GM23248 (cell line): ENCODE data around the gene RBM47. TPM values are rescaled to one million over a fixed set of nuclear protein-coding genes. Genes with fewer than 3 reads are reported as not detected.

Source experiments
- DNase-seq: peaks from one replicate; pipeline ENCODE4 v3.0.0-alpha.2; 2015
- H2AFZ ChIP-seq: fragments of 200-600 bp; sonication (generic); 2 replicates; pipeline ENCODE4 v1.6.1; 2016; ENCODE audit warnings: antibody characterized with exemption
- H3F3A ChIP-seq: fragments of 200-600 bp; sonication (generic); 2 replicates; pipeline ENCODE4 v1.6.1; 2016; ENCODE audit warnings: mild to moderate bottlenecking, antibody characterized with exemption, mixed run types; ENCODE audit not compliant: insufficient read depth
- H3K27ac ChIP-seq: fragments of 200-600 bp; sonication (generic); 2 replicates; pipeline ENCODE4 v1.5.1; 2016; ENCODE audit warnings: mild to moderate bottlenecking
- H3K27me3 ChIP-seq: fragments of 200-600 bp; sonication (generic); replicated peaks from 2 replicates; pipeline ENCODE4 v1.6.1; 2016; ENCODE audit warnings: mild to moderate bottlenecking; ENCODE audit not compliant: insufficient read depth
- H3K36me3 ChIP-seq: fragments of 200-600 bp; sonication (generic); 2 replicates; pipeline ENCODE4 v1.6.1; 2016; ENCODE audit warnings: low read depth, mild to moderate bottlenecking
- H3K4me1 ChIP-seq: fragments of 200-600 bp; sonication (generic); 2 replicates; pipeline ENCODE4 v1.6.1; 2016; ENCODE audit warnings: mild to moderate bottlenecking; ENCODE audit not compliant: insufficient read depth
- H3K4me2 ChIP-seq: fragments of 200-600 bp; sonication (generic); one replicate; pipeline ENCODE4 v1.6.1; 2016; ENCODE audit warnings: mild to moderate bottlenecking; ENCODE audit not compliant: unreplicated experiment
- H3K4me3 ChIP-seq: fragments of 200-600 bp; sonication (generic); 2 replicates; pipeline ENCODE4 v1.5.1; 2016; ENCODE audit warnings: mild to moderate bottlenecking
- H3K79me2 ChIP-seq: fragments of 200-600 bp; sonication (generic); 2 replicates; pipeline ENCODE4 v1.6.1; 2016; ENCODE audit warnings: mild to moderate bottlenecking; ENCODE audit not compliant: insufficient read depth
- H3K9ac ChIP-seq: fragments of 200-600 bp; sonication (generic); 2 replicates; pipeline ENCODE4 v1.6.1; 2016; ENCODE audit warnings: mild to moderate bottlenecking
- H3K9me2 ChIP-seq: fragments of 200-600 bp; sonication (generic); 2 replicates; pipeline ENCODE4 v1.6.1; 2016; ENCODE audit warnings: mixed run types, mild to moderate bottlenecking, moderate library complexity; ENCODE audit not compliant: insufficient read depth
- H3K9me3 ChIP-seq: fragments of 200-600 bp; sonication (generic); one replicate; pipeline ENCODE4 v1.6.1; 2017; ENCODE audit warnings: low read depth
- H4K20me1 ChIP-seq: fragments of 200-600 bp; sonication (generic); 2 replicates; pipeline ENCODE4 v1.6.0; 2016; ENCODE audit not compliant: insufficient read depth
- EZH2 ChIP-seq: fragments of 200-600 bp; sonication (generic); IDR thresholded peaks from 2 replicates; pipeline ENCODE4 v1.6.1; 2018; ENCODE audit warnings: antibody characterized with exemption, mild to moderate bottlenecking; ENCODE audit not compliant: insufficient read depth, poor library complexity, severe bottlenecking
- EZH2phosphoT487 ChIP-seq: fragments of 200-600 bp; sonication (generic); IDR thresholded peaks from 2 replicates; pipeline ENCODE4 v1.6.1; 2018; ENCODE audit warnings: antibody characterized with exemption, moderate library complexity, mild to moderate bottlenecking, low read depth; ENCODE audit not compliant: insufficient read depth
- WGBS, 2 experiments: methylation state at CpG; one replicate each; pipeline ENCODE4 v1.1.6; 2015 to 2017; ENCODE audit warnings: low lambda C conversion rate in 2 of 2, low coverage in 1 of 2; ENCODE audit errors: missing lambda C conversion rate in 2 of 2; 5-methylcytosine and 5-hydroxymethylcytosine counted together
- in situ Hi-C: fragments of 300-500 bp; cut with MboI; formaldehyde crosslinking; loops from 2 replicates; pipeline ENCODE4 v1.15.0; 2020
- polyA plus RNA-seq: library from polyadenylated mRNA; unstranded; fragments of >200 nt; fragmentation: Nextera tagmentation; extraction: Ambion mirVana; gene quantifications from 2 replicates; pipeline ENCODE4 v1.2.1, GENCODE V29; 2016
- total RNA-seq: library from RNA; depleted of rRNA; stranded (reverse); fragments of >200 nt; shearing (Covaris generic); gene quantifications from 2 replicates; pipeline ENCODE4 v1.2.3, GENCODE V29; 2014

The RBM47 gene
- total and polyA plus RNA-seq, 2 experiments from 2014 or later = 0.70 to 1.3 TPM

- Histone ChIP-seq H2AFZ (peak overlapping the region; percentile 44; the same call in 1 of the 2 replicates), H3F3A (no peaks in the 10 kb centered on the region), H3K27me3 (no peaks in the 10 kb centered on the region), H3K9me2 (no peaks in the 10 kb centered on the region), H3K27ac (no peak overlapping the region), H4K20me1 (no peaks in the 10 kb centered on the region), H3K36me3 (no peaks in the 10 kb centered on the region), H3K4me1 (peaks cover 8% of the 10 kb centered on the region), H3K79me2 (no peaks in the 10 kb centered on the region), H3K4me2 (peak overlapping the region; percentile 6), H3K9ac (no peak overlapping the region), H3K9me3 (no peaks in the 10 kb centered on the region), H3K4me3 (no peak overlapping the region)
- 94 to 100% methylated on average over 1 of the region's 1 CpG for WGBS, 2 experiments
- DNase-seq = peak; percentile 45
- TF ChIP-seq EZH2 (no peak), EZH2phosphoT487 (no peak)
- in situ Hi-C loops = no loop called here
These were observed 143.1 kb downstream of the RBM47 start for GRCh38 chr4:40486534-40486933.

- in situ Hi-C loops = no loop called here
- Histone ChIP-seq H3K4me2 (no peak overlapping the region), H2AFZ (no peak overlapping the region), H3K36me3 (no peaks in the 10 kb centered on the region), H3K9me2 (no peaks in the 10 kb centered on the region), H3K4me1 (peaks cover 8% of the 10 kb centered on the region), H3K9me3 (no peaks in the 10 kb centered on the region), H3K27me3 (no peaks in the 10 kb centered on the region), H4K20me1 (no peaks in the 10 kb centered on the region), H3K79me2 (no peaks in the 10 kb centered on the region), H3K9ac (no peak overlapping the region), H3F3A (no peaks in the 10 kb centered on the region), H3K4me3 (no peak overlapping the region), H3K27ac (no peak overlapping the region)
- TF ChIP-seq EZH2 (no peak), EZH2phosphoT487 (no peak)
- DNase-seq = no peak
- 91 to 97% methylated on average over 1 of the region's 1 CpG for WGBS, 2 experiments
These were observed 145.1 kb downstream of the RBM47 start for GRCh38 chr4:40484346-40485090.

GRCh38 chr4:40482985-40483647, 146.5 kb downstream of the RBM47 start:
- no peaks in the 10 kb centered on the region for H3K27me3 ChIP-seq
- no peak overlapping the region for H3K9ac ChIP-seq
- H3F3A ChIP-seq = no peaks in the 10 kb centered on the region
- no peak for DNase-seq
- H4K20me1 ChIP-seq = no peaks in the 10 kb centered on the region
- H2AFZ ChIP-seq = no peak overlapping the region
- H3K9me3 ChIP-seq = no peaks in the 10 kb centered on the region
- no peaks in the 10 kb centered on the region for H3K9me2 ChIP-seq
- H3K36me3 ChIP-seq = no peaks in the 10 kb centered on the region
- TF ChIP-seq EZH2phosphoT487 (no peak), EZH2 (no peak)
- no peaks in the 10 kb centered on the region for H3K79me2 ChIP-seq
- in situ Hi-C loops = no loop called here
- H3K27ac ChIP-seq = no peak overlapping the region
- H3K4me3 ChIP-seq = no peak overlapping the region
- H3K4me2 ChIP-seq = no peak overlapping the region
- H3K4me1 ChIP-seq = peaks cover 8% of the 10 kb centered on the region
- 90% methylated on average over 17 to 21 of the region's 21 CpGs for WGBS, 2 experiments

- Histone ChIP-seq H3K79me2 (no peaks in the 10 kb centered on the region), H3K27ac (no peak overlapping the region), H3K9me3 (no peaks in the 10 kb centered on the region), H4K20me1 (no peaks in the 10 kb centered on the region), H2AFZ (no peak overlapping the region), H3K9ac (no peak overlapping the region), H3K4me2 (no peak overlapping the region), H3K9me2 (no peaks in the 10 kb centered on the region), H3K4me3 (no peak overlapping the region), H3K4me1 (peaks cover 9% of the 10 kb centered on the region), H3K27me3 (no peaks in the 10 kb centered on the region), H3F3A (no peaks in the 10 kb centered on the region), H3K36me3 (no peaks in the 10 kb centered on the region)
- 94 to 97% methylated on average over 7 of the region's 7 CpGs for WGBS, 2 experiments
- TF ChIP-seq EZH2 (no peak), EZH2phosphoT487 (no peak)
- DNase-seq = no peak
- in situ Hi-C loops = no loop called here
These were observed 147.7 kb downstream of the RBM47 start for GRCh38 chr4:40481977-40482376.
